ENCODE measurements around the gene KIF3A.

- TF ChIP-seq CTCF (IDR thresholded peaks at IDR 0.05) (no peak), POLR2A (IDR thresholded peaks at IDR 0.05) (no peak)
These were observed 77.5 kb downstream of the KIF3A start for GRCh38 chr5:132659598-132660493.
